Amniotic epithelial cell (primary cell): ENCODE measurements around the gene RNF169.
"Not testable (repeated sequence)": the region's sequence is repeated elsewhere in the genome, so short reads cannot be mapped to it uniquely, and the experiment has no call there.

ENCODE experiments used
- DNase-seq: peaks from one replicate; pipeline ENCODE4 v3.0.0-alpha.2; 2010; ENCODE audit warnings: low read depth

RNF169 gene

GRCh38 chr11:74730571-74731260, 17.9 kb upstream of the RNF169 start:
- no peak for DNase-seq

- DNase-seq: no peak
Observed at GRCh38 chr11:74731301-74732094, 17.2 kb upstream of the RNF169 start, which contains the start of gene CHRDL2. TSS of gene CHRDL2 (minus strand) at chr11:74731426. CDS start at chr11:74730888, 538 bp downstream.

- no peak for DNase-seq
Observed at GRCh38 chr11:74734559-74734925, 14.1 kb upstream of the RNF169 start.

- DNase-seq: no peak
Observed at GRCh38 chr11:74735365-74735928, 13.2 kb upstream of the RNF169 start.

GRCh38 chr11:74736031-74736430, 12.6 kb upstream of the RNF169 start:
- no peak for DNase-seq

- DNase-seq: peak; percentile 64
Observed at GRCh38 chr11:74739546-74740270, 8.9 kb upstream of the RNF169 start.

GRCh38 chr11:74742070-74742469, 6.6 kb upstream of the RNF169 start:
- DNase-seq: no peak

GRCh38 chr11:74743640-74744039, 5.0 kb upstream of the RNF169 start:
- DNase-seq: no peak

- DNase-seq: no peak
Observed at GRCh38 chr11:74744277-74744676, 4.4 kb upstream of the RNF169 start.

GRCh38 chr11:74746868-74747267, 1.8 kb upstream of the RNF169 start:
- DNase-seq: no peak

GRCh38 chr11:74749127-74749964, 697 bp downstream of the RNF169 start:
- peak; percentile 30 for DNase-seq

GRCh38 chr11:74749965-74750296, 1.3 kb downstream of the RNF169 start:
- DNase-seq: no peak

- DNase-seq: not testable (repeated sequence)
Observed at GRCh38 chr11:74750598-74750997, 1.9 kb downstream of the RNF169 start.

- no peak for DNase-seq
Observed at GRCh38 chr11:74751303-74751702, 2.7 kb downstream of the RNF169 start.

GRCh38 chr11:74754507-74755252, 6.0 kb downstream of the RNF169 start:
- peak; percentile 95 for DNase-seq

- peak; percentile 40 for DNase-seq
Observed at GRCh38 chr11:74755395-74755995, 6.8 kb downstream of the RNF169 start.

GRCh38 chr11:74756571-74756970, 7.9 kb downstream of the RNF169 start:
- DNase-seq: no peak

- no peak for DNase-seq
Observed at GRCh38 chr11:74766905-74767304, 18.3 kb downstream of the RNF169 start.

GRCh38 chr11:74768172-74768651, 19.6 kb downstream of the RNF169 start:
- DNase-seq: not testable (repeated sequence)

GRCh38 chr11:74769055-74769707, 20.5 kb downstream of the RNF169 start:
- DNase-seq: no peak
